ENCODE results near the gene AGR2.
"Not testable (repeated sequence)": the region's sequence is repeated elsewhere in the genome, so short reads cannot be mapped to it uniquely, and the experiment has no call there.

AGR2 gene

DNA sequence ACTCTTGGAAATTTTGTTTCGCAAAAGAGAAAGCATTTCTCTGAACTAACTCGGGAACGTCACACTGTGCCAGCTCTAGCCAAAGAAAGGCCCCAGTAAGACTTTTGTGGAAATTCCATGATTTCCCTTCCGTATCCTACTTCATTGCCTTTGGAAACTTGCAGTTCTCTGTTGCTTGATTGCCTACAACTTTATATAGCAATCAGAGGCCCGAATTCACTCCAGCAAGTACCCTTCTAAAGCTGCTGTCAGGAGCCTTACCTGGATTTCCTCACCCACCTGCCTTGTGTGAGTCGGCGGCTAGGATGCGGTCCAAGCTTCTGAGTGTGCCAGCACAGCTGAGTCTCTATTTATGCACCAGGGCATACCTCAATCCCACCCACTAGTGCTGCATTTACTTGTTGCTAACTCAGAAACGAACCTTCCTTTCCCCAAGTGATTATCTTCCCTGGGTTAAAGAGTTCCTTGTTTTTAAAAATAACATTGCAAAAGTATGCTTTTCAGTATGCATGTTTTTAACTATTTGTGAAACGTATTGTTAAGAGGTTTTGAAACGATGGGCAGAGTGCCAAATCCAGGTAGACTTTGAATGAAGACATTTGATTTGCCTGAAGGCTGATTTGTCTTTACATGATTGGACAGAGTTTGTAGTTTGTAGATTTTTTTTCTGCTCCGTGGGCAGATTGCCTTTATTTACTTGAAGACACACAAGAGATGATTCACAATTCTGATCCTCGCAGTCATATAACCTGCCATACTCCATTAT lies at the start of gene AGR2:
Gene AGR2, minus strand, starts transcription at position 326 of the 766 bp plus-strand sequence. CDS start 3,203 bp downstream, outside the sequence.
- no peak for DNase-seq

DNA sequence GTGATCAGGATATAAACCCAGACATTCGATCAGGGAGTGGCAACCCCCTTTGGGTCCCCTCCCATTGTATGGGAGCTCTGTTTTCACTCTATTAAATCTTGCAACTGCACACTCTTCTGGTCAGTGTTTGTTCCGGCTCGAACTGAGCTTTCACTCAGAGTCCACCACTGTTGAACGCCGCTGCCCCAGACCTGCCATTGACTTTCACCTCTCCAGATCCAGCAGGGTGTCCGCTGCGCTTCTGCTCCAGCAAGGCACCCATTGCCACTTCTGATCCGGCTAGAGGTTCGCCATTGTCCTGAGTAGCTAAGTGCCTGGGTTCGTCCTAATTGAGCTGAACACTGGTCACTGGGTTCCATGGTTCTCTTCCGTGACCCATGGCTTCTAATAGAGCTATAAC lies 48.4 kb upstream of the AGR2 start:
- not testable (repeated sequence) for DNase-seq

DNA sequence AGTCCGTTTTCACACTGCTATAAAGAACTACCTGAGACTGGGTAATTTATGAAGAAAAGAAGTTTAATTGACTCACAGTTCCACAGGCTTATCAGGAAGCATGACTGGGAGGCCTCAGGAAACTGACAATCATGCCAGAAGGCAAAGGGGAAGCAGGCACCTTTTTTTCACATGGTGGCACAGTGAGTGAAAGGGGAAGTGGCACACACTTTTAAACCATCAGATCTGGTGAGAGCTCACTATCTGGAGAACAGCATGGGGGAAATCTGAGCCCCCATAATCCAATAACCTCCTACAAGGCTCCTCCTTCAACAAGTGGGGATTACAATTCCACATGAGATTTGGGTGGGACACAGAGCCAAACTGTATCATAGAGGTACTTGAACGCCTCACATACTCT lies 47.0 kb upstream of the AGR2 start:
- DNase-seq, result peak; percentile 55

DNA sequence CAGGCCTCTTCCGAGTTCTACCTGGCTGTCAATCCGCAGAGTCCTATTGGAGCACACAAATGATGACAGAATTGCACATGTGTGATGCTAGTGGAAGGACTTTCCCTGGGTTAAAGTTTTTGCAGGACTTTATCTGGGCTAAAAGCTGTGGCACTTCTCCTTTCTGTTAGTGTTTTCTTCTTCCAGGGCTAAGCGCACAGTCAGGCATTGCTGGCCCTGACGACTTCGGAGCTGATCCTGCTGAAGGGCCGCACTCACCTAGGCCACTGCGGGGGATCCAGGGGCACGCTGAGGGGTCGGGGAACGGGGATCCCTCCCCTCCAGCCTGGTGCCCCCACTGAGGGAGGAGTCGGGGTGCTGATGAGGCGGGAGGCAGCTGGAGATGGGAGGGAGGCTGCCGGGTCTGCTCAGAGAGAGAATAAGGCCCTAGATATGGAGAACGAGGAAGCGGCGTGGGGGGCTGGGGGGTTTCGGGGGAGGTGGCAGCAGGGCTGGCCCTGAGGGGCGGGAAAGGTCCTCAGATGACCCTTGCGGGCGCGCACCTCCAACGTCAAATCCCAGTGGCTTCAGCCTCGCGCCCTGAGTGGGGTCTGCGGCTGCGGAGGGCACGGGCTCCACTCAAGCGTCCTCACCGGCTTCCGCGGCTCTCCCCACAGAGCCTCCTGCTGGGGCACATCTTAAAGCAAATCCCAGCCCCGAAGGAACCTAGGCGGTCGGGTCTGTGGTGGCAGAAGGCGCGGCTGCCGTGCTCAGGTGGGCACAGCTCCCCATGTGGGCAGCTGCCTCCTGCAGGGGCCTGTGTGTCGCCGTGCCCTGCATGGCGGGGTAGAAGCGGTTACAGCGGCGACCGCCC lies 46.0 kb upstream of the AGR2 start:
- DNase-seq, result peak; percentile 8

DNA sequence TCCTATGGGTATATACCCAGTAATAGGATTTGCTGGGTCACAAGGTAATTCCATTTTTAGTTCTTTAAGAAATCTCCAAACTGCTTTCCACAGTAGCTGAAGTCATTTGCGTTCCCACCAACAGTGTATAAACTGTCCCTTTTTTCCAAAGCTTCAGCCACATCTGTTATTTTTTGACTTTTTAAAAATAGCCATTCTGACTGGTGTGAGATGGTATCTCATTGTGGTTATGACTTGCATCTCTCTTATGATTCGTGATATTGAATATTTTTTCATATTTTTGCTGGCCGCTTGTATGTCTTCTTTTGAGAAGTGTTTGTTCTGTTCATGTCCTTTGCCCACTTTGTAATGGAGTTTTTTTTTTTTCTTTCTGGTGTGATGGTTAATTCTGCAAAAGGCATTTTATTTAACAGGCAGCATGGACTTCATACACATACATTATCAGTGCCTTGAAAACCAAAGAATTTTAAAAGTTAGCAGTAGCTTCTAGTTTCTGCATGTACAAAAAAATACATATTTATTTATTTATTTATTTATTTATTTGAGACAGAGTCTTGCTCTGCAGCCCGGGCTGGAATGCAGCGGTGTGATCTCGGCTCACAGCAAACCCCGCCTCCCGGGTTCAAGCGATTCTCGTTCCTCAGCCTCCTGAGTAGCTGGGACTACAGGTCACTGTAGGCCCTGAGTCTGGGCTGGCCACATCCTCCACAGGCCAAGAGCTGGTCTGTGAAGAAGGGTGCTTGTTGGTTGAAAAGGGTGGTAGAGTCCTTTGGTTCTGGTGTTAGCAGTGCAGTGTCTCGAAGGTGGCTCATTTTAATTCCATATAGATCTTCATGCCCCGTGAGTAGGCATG lies 44.7 kb upstream of the AGR2 start:
- DNase-seq, result peak; percentile 11

DNA sequence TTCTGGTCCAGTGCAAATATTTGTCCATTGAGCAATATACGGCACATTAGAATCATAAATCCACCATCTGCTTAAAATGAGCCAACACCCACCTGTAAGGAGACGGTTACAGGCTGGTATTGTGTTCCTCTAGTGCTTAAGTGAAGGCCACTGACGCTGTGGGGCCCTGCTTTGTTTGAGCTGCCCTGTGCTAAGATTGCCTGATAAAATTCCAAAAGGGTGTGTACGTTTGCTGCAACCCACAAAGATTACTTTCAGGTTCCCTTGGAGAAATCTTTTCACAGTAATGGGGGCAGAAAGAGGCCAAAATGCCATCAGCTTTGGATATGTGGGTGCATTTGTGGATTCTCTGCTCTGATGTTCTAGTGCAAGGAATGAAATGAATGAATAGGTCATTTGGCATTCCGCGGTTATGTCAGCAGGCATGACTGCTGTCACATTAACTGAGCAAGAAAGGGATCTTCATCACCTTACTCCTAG lies 42.6 kb upstream of the AGR2 start:
- DNase-seq, result peak; percentile 39

DNA sequence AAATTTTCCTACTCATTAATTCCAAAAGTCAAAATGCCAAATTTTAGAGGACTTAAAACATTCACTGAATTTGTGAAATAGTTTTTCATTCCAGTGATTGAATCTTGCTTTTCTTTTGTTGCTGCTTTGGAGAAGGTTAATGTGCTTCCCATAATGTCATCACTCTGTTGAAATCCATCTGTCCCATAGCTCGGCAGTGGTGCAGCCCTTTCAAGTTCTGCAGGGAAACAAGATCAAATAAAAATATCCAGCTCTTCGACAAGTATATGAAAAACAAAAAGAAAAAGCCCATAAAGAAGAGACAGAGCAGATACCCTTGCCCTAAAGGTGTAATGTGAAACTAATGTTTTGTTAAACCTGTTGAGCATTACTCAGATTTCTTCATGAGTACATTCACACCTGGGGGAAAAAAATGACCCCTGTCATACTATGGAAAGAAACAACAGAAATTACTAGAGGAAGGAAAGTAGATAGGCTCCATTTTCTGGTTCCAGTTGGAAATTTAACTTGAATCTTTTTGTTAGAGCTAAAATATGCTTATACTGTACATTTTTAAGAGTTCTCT lies 41.9 kb upstream of the AGR2 start:
- no peak for DNase-seq

DNA sequence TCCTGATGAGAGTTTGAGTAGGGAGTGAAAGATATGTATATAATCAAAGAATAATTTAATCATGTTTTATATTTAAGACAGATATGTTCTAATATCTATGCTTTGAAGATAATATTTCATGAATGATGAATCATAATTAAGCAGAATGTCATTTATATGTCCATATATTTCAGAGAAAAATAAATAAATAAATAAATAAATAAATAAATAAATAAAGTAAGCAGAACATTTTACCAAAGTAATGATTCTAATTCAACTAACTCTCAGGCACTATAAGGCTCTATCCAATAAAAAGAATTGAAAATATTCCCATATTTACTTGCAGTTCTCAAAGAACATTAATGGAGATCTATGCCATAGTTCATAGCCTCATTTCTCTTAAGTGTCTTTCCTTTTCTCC lies 40.9 kb upstream of the AGR2 start:
- DNase-seq, result no peak

DNA sequence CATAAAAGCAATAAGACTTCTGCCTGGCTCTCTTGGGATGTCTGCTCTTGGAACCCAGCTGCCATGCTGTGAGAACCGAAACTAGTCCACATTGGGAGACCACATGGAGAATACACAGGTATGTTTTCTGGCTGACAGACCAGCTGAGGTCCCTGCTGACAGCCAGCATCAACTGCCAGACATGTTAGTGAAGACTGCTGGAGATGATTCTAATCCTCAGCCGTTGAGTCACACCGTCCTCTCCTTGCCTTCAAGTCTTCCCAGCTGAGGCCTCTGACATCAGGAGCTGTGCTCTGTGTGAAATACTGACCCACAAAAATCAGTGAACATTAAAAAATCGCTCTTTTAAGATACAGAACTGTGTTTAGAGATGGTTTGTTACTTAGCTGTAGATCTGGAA lies 36.9 kb upstream of the AGR2 start:
- DNase-seq, result no peak

DNA sequence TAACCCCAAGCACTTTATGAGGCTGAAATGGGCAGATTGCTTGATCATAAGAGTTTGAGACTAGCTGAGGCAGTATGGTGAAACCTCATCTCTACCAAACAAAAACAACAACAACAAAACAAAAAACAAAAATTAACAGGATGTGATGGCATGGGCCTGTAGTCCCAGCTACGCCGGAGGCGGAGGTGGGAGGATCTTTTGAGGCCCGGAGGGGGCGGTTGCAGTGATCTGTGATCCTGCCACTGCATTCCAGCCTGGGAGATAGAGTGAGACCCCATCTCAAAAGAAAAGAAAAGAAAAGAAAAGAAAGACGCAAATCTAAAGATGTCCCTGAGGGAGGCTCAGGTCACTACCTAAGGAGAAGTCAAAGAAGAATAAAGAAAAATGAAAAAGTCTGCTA lies 35.3 kb upstream of the AGR2 start:
- no peak for DNase-seq

DNA sequence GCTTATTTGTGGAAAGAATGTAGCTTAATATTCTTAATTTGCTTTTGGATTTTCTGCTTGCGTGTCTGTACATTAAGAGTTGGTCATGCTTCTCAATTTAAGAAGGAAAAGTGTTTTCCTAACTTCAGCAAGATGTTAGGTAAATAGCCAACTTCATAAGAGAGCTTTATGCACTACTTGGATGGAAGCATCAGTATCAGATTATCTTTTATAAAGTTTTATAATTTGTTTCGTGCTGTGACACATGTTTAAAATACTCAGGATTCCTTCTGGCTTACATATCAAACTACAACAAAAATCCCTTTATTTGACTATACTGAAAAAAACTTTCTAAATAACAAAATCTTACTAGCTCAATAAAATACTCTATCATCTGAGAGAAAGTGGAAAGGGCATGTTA lies 34.8 kb upstream of the AGR2 start:
- no peak for DNase-seq

DNA sequence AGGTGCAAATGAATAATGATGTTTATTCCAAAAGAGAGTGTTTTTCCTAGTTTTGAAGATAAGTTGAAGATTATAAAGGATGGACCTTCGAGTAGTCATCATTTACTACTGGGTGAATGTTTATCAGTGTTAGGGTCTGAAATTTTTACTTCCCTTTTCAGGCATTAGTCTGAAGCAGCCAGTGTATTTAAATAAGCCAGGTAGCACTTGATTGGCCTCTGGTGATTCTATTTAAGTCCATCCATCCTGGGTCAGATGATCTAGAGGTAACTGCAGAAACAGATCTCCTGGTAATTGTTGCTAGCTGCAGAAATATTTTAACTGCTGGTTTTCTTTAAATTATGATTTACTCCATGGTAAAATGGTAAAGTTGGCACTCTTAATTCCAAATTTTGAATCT lies 34.1 kb upstream of the AGR2 start:
- DNase-seq, result no peak

DNA sequence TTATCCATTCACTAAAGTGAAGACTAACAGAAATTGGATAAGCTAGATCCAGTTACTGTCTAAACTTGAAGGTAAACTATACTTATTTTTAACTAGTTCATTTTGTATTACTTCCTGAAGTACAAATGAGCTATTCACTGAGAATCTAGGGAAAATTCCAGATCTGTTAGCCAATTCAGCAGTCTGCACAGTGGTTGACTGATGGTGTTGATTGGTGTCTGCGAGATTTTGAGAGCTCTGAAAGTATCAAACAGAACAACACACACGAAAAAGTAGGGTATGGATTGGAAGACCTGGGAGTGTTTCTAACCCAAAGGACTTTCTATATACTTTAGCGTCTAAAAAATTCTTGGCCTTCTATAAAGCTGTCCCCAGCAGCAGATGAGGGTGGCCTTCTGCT lies 33.6 kb upstream of the AGR2 start:
- no peak for DNase-seq

DNA sequence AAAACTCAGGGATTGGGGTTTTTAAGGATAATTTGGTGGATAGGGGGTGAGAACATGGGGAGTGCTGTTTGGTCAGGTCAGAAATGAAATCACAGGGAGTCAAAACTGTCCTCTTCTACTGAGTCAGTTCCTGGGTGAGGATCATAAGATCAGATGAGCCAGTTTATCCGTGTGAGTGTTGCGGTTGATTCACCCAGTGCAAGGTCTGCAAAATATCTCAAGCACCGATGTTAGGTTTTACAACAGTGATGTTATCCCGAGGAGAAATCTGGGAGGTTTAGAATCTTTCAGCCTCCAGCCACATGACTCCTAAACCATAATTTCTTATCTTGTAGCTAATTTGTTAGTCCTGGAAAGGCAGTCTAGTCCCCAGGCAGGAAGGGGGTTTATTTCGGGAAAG lies 31.7 kb upstream of the AGR2 start:
- no peak for DNase-seq

DNA sequence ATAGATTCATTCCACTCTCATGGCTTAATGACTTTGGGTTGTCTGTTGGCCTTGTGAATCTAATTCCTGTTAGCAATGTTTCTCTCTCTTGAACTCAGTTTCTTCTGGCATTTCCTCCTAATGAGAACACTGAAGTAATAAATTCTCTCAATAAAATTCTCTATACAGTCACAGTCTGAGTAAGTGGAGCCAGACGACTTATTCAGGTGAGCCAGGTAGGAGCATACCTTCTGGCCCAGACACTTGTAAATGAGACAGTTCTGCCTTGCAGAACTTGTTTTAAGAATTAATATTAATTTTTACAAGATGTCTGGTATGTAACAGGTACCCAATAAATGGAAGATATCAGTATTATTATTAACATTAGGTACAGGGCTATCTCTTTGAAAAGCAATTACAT lies 28.6 kb upstream of the AGR2 start:
- DNase-seq, result no peak

DNA sequence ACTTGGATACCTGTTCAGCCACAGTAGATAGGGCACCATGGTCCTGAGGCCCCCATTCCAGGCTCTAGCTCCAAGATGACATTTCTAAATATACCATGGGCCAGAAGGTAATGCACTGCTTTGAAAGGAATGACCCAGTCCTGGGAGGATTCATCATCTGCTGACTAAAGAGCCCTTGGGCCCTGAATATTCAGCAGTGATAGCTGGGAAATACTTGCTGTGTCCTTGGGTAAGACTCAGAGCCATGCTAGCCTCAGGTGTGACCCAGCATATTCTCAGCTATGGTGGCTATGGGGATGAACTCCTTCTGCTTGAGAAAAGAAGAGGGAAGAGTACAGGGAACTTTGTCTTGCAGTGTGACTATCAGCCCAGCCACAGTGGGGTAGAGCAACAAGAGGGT lies 21.3 kb upstream of the AGR2 start:
- DNase-seq, result no peak

DNA sequence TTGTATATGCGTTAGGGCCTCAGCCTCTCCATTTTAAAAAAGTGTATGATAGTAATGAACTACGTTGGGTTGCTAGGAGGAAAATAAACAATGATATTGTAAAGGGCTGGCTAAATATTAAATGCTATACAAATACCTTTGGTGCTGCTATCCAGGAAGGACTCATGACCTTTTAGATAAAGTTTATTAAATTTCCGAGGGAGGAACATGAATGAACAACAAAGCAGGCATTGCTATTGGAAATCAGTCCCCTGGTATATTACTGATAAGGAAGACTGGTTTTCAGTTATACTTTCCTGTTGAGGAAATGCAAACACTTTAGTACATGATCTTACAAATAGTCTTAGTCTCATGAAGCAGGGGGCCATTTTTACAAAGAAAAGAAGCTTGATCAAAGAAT lies 17.2 kb upstream of the AGR2 start:
- no peak for DNase-seq

DNA sequence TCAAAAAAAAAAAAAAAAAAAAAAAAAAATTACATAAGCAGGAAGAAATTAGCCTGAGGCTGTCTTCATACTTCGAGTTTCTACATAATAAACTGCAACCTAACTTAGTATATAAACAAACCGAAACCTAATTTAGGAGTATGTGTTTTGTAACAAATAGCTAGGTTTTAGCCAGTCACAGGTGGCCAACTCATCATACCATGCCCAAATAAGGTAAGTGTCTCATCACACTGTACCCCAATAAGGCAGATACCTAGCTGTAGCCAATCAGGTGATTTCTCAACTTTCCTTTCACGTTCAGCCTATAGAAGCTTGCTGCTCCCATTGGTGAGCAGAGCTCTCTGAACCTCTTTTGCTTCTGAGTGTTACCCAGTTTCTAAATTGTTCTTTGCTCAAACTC lies 13.9 kb upstream of the AGR2 start:
- no peak for DNase-seq

DNA sequence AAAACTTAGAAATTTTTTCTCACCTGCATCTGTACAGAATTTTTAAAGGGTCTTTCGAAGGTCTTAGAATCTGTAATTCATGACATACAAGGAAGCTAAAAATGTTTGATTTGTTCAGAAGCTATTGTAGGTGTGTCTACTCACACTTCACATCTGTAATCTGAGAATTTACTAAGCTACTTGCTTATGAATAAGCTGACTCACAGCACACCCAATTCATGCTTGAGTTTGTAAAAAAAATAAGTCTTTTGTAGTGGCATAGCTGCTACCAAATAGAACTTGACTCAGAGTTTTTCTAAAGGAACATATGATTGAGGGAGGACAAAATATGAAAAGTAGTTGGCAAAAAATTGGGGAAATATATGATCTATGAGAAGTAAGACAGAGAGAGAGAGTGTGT lies 12.7 kb upstream of the AGR2 start:
- no peak for DNase-seq

DNA sequence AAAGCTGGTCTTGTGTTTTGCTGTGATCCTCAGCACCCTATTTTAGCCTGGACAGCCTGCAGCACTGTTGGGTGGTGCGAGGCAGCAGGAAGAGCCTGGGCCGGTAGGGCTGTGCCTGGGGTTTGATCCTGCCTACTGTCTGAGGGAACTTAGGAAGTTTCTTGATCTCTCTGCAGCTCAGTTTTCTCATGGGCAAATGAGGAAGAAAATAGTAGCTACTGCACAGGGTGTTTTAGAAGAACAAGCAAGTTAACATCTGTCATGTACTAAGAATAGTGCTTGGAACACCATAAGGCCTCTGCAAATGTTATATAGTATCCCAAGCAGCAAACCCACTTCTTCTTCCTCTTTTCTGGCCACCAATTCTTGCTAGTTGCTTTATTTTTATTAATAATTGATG lies 12.0 kb upstream of the AGR2 start:
- DNase-seq, result peak; percentile 21

DNA sequence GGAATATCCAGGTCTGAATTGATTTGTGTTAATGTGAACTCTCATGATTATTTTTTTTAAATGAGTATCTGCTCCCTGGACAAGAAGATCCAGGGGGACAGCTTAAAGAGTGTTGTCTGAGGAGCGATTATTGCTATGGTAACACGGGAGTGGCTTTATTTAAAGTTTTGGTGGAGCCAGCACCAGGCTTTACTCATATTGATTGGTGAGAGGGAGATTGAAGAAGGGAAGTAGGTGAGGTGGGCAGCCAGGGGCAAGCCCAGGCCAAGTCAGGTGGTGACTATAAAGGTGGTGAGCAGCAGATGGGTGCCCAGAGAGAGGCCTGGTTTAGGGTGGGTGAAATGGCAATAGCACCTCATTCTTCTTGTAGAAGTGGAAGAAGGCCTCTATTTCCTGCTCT lies 10.2 kb upstream of the AGR2 start:
- DNase-seq, result peak; percentile 66

DNA sequence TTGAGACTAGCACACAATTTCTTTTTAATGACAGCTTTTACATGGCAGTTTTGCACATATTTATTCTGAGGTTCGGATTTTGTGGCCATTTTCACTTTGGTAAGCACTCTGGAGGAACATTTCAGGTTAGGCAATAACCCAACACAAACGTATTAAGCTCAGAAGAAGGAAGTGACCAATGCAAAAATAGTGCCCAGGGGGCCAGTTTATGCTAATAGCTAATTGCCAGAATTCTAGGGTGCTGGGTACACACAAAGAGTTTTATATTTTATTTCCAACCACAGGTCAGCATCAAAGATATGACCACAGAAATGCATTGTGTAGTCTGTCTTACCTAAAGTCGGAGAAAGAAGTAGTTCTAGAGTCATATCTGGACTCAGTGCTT lies 8.4 kb upstream of the AGR2 start:
- DNase-seq, result no peak
